NCI-H526 treated with DMSO at 0.1 percent for 48 hours (cell line): Measurements from ENCODE around the gene SLC48A1.

Source experiments
- DNase-seq: peaks from one replicate; lab custom pipeline; 2025; lab: John Stamatoyannopoulos, UW

The SLC48A1 gene

GRCh38 chr12:47744778-47745436 lies 28.1 kb upstream of the SLC48A1 start:
- no peak for DNase-seq

GRCh38 chr12:47745485-47746041 lies 27.5 kb upstream of the SLC48A1 start:
- no peak for DNase-seq

DNA sequence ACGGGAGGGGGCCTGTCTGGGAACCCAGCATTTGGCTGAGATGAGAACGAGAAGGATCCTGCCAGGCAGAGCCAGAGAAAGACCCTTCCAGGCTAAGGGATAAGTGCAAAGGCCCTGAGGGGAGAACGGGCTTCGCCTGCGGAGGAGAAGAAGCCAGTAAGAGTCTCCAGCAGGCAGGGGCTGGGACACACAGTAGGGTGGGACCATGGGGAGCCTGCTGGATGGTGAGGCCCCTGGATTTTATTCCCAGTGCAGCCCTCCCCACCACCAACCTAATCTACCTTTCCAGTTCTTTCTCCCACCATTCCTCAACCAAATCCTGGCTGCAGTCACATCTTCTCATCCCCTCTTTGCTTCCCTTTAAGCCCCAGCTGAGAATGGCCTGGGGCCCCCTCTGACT lies 27.0 kb upstream of the SLC48A1 start:
- DNase-seq = no peak

- DNase-seq = no peak
Observed at GRCh38 chr12:47746523-47746922, 26.5 kb upstream of the SLC48A1 start.

GRCh38 chr12:47747126-47747525 lies 25.9 kb upstream of the SLC48A1 start:
- no peak for DNase-seq

- DNase-seq = no peak
Observed at GRCh38 chr12:47747596-47748506, 25.2 kb upstream of the SLC48A1 start.

DNA sequence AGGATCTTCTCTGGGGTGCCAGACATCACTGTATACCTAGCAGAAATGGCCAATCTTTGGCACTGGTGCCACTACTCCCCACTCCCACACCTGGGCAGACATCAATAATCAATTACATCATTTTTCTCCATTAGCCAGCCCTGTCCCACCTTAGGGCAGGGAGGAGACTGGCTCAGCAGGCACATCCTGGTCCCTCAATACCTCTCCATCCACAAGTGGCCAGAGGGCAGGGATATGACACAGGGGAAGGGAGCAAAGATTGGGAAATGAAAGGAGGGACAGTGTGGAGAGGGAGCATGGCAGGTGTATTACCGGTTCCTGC lies 24.6 kb upstream of the SLC48A1 start:
- no peak for DNase-seq

DNA sequence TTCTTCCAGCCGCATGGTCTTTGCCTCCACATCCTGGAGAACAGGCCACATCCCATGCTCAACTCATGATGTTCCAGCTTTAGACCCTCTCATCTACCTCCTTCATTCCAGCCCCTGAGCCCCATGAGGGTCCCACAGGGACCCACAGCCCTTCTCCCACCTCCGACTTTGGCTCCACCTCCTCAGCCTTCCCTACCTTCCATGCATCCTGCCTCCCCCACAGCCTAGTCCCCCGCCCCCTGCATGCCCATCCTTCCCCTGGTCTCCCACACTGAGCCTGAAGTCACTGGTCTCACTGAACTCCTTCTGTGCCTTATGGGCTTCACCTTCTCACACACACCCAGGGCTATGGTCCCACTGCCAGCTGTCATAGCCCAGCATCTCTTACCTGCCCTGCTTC lies 24.1 kb upstream of the SLC48A1 start:
- DNase-seq = no peak

- no peak for DNase-seq
Observed at GRCh38 chr12:47750229-47750798, 22.7 kb upstream of the SLC48A1 start.

- DNase-seq = no peak
Observed at GRCh38 chr12:47750916-47751470, 22.0 kb upstream of the SLC48A1 start.

DNA sequence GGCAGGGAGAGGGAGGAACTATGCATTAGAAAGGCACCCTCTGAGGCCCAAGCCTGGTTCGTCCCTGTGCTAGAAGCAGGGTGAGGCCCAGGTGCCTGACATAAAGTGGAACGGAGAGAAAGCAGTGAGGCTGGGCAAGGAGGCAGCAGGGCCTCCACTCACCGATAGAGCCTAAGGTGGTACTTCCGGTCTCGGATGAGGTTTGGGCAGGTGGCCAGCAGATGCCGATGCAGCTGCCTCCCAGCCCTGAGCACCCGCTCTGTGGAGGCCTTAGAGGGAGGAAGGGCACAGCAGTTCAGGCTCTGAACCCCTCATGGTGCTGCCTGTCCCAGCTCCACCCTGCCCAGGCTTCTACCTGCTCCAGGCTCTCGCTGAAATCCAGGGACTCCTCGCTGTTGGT lies 21.5 kb upstream of the SLC48A1 start:
- DNase-seq = no peak

GRCh38 chr12:47752121-47752520 lies 20.9 kb upstream of the SLC48A1 start:
- no peak for DNase-seq

GRCh38 chr12:47752552-47752951 lies 20.5 kb upstream of the SLC48A1 start:
- DNase-seq = no peak

GRCh38 chr12:47753021-47754001 lies 19.7 kb upstream of the SLC48A1 start:
- DNase-seq = no peak

DNA sequence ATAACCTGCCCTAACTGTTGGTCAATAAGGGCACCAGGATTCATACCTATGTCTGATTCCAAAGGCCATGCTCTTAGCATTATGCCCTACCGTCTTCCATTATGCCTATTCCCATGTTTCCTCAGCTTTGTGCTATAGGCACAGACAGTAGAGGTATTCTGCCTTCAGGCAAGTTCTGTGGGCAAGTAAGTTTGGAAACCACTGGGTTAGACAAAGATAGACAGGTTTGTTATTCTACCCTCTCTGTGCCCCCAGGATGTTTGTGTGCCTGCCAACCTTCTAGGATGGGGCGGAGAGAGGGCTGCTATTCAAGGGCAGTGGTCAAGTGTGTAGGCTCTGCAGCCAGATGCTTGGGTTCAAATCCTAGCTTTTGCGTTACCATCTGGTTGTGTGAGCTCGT lies 18.9 kb upstream of the SLC48A1 start:
- no peak for DNase-seq

DNA sequence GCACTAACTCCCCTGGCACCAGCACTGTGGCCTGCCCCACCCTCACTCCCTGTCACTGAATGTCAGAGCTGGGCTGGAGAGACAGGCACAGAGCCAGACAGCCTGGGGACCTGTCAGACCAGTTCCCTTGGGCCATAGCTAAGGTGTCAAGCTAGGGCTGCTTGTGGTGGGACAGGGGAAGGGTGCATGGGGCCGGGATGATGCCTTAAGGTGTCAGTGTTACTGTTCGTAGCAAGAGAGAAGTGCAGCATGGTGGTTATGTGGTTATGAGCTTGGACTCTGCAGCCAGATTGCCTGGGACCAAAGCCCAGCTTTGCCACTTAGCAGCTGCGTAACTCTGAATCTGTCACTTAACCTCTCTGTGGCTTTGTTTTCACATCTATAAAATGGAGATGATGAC lies 18.2 kb upstream of the SLC48A1 start:
- DNase-seq = no peak

GRCh38 chr12:47755655-47756562 lies 17.1 kb upstream of the SLC48A1 start:
- DNase-seq = no peak

DNA sequence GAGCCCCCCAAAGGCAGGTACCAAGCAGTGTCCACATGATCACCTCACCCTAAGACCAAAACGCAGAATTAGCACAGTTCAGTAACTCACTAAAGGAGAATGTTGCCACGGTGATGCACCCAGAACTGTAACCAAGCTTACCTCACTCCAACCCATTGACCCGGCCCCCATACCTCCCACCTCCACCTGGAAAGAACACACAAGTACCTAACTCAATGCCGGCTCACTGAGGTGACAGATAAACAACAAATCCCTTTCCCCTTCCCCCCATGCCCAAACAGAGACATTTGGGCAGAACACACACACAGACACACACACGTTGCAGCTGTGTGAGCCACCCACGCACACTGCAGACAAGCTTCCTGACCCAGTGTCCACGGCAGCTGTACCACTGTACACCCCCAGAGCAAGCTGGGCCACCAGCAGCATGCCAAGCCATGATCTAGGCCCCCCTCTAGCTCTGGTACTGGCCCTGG lies 15.6 kb upstream of the SLC48A1 start:
- no peak for DNase-seq

DNA sequence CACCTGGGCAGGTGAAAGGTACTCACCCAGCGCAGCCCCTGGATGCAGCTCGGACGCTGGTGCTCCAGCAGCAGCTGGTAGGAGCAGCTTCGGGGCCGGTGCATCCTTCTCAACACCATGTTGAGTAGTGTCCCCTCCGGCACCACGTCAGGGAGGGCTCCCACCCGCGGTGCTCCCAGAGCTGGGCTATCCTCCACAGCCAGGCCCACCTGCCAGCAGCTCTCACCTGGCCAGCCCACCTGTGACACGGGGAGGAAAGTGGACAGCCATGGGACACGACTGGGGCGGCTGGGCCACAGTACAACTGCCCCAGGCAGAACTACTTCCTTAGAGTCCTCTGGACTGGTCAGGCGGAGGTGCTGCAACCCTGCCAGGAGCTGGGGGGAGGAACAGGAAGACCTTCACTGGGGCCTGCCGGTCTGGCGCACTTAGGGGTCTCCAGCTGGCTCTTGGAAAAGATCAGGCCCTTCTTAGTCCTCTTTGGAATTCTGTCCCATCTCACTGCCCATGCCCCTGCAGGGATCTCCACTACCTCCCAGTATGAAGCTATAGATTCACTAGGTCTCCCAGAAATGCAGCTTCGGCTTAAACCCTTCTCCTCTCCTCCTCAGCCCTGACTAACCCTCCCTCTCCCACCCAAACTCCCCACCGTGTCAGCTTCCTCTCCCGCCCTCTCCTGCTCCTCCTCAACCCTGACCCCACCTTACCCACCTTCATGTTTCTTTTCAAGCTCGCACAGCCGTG lies 15.0 kb upstream of the SLC48A1 start:
- DNase-seq = no peak

DNA sequence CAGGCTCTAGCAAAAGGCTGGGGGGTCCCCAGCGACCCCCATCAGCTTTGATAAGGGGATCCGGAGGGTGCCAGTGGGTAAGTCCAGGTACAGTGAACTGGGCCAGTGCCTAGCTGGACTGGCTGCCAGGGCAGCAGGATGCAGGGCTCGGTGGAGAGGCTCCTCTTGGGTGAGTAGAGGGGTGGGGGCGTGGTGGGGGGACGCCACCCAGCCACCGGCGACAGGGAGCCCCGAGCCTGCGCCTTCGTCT lies 14.5 kb upstream of the SLC48A1 start:
- no peak for DNase-seq
